GM18909 (cell line): ENCODE results near the gene HIKESHI.
"Not testable (repeated sequence)": the region's sequence is repeated elsewhere in the genome, so short reads cannot be mapped to it uniquely, and the experiment has no call there.

Source experiments
- ATAC-seq: cut with Tn5 transposase; IDR thresholded peaks from one replicate; pipeline ENCODE4 v1.9.1; 2021; ENCODE audit warnings: mild to moderate bottlenecking; ENCODE audit not compliant: unreplicated experiment, poor library complexity

Gene HIKESHI

DNA sequence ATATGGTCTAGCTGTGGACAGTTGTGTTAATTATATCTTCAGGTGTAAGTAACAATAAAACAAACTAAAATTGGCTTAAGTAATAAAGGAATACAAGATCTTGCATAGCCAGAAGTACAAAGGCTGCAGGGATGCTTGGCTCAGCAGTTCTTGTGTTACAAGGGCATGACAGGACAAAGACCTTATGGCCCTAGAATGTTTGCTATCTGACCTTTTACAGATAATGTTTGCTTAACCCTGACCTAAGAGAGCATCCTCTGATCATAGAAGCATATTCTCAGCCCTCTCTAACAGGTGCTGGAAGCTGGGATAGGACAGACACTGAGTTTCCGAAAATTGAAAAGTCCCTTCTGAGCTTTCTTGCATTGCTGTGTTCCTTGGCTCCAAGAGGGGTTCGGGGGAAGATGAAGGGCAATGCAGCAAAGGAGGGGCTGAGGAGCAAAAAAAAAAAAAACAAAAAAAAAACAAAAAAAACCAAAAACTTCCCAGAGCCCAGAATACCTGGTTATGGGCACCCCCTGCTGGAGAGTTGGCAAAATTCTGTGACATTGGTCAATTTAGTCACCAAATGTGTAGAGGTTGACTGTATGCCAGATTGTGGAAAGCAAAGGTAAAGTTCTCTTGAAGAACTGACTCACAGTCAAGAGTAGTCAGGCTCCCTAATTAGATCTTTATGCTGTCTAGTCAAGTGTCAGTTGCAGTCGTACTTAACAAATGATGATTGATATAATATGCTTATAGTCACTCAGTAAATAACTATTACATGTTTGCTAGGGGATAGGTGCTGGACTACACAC, 10.4 kb upstream of the HIKESHI start:
- peak; percentile 21 for ATAC-seq

DNA sequence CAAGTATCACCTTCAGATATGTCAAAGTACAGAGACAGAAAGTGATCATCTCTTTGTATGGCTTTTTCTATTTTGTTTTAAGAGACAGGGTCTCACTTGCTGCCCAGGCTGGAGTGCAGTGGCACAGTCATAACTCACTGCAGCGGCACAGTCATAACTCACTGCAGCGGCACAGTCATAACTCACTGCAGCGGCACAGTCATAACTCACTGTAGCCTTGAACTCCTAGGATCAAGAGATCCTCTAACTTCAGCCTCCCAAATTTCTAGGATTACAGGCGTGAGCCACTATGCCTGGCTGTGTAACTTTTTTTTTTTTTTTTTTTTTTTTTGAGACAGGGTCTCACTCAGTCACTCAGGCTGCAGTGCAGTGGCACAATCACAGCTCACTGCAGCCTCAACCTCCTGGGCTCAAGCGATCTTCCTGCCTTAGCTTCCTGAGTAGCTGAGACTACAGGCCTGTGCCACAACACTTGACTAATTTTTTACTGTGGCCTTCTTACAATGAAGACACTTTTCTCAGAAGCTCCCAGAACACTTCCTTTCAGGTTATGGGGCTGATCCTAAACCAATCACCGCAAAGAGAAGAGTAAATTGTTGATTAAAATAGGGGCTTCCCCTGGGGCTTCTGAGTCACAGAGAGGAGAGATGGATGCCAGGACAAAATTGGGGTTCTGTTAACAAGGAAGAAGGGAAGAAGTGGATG, 9.0 kb upstream of the HIKESHI start:
- ATAC-seq: peak; percentile 80

DNA sequence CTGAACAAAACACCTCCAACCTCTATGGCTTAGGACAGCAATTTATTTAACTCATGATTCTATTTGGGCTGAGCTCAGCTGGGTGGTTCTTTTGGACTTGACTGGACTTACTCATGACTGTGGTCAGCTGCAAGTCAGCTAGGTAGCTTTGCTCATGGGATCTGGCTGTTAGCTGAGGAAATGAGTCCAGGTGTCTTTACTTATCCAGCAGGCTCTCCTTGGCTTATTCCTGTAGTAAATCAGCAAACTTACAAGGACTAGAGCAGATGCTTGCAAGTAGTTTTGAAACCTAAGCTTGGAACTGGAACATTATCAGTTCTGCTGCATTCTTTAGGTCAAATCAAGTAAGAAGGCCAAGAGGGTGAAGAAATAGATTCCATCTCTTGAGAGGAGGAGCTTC, 8.0 kb upstream of the HIKESHI start:
- ATAC-seq: no peak

DNA sequence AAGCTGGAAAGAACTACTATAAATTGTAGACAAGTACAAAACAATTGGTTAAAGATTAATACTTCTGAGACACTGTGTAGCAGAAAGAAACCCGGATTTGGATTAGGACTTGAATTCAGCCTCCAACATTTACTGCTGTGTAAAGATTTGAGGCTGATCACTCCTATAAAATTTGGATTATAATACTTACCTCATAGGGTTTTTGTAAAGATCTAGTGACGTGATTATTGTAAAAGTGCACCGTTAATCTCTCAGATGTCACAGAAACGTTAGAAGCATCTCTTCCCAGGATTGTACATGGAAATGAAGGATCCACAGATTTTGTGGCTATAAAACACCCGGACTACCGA, 323 bp upstream of the HIKESHI start:
- ATAC-seq: peak; percentile 30

DNA sequence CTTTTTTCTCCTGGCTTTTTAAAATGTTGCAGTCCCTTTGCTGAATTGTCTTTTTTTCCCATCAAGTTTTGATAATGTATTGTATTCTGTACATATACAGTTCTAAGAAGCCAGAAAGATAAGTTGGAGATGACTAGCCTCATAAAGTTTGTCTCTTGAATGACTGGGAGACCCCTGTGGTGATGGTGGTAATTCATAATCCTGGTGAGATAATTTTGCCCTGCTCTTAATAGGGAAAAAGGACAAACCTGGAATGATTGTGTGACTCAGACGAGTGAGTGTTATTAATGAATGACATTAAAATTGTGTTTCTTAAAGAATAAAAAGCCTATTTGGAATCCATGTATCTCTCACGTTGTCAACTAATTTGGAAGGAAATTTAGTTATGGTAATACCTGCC, 1.2 kb downstream of the HIKESHI start:
- no peak for ATAC-seq

DNA sequence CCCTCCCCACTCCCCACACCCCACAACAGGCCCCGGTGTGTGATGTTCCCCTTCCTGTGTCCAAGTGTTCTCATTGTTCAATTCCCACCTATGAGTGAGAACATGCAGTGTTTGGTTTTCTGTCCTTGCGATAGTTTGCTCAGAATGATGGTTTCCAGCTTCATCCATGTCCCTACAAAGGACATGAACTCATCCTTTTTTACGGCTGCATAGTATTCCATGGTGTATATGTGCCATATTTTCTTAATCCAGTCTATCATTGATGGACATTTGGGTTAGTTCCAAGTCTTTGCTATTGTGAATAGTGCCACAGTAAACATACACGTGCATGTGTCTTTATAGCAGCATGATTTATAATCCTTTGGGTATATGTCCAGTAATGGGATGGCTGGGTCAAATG, 6.7 kb downstream of the HIKESHI start:
- not testable (repeated sequence) for ATAC-seq

DNA sequence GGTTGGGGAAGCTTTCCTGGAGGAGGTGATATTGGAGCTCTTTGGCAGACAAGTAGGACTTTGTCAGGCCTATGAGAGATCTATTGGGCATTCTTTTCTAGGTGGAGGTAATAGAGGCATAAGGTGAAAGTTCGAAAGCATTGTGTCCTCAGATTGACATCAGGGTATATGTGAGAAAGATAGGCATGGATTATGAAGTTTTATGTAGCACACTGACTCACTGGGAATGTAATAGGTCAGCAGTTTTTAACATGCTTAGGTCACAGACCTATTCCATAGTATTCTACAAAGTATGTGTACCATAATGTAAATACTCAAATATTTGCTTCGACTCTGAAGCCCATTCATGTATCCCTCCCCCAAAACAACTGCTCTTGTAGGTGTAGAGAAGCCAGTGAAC, 11.8 kb downstream of the HIKESHI start:
- ATAC-seq: no peak

DNA sequence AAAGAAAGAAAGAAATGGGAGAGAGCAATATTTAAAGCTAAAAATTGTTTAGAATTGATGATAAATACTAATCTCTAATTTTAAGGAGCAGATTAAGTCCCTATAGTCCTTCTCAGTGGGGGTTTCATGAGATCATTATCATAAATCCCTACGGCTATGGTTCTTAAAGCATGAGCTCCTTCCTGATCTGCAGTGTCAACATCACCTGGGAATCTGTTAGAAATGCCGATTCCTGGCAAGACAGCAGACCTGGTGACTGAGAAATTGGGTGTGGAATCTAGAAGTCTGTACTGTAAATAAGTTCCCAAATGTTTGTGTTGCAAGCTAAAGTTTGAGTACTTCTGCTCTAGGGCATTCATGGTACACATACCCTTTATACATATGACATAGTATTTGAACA, 12.6 kb downstream of the HIKESHI start:
- no peak for ATAC-seq

DNA sequence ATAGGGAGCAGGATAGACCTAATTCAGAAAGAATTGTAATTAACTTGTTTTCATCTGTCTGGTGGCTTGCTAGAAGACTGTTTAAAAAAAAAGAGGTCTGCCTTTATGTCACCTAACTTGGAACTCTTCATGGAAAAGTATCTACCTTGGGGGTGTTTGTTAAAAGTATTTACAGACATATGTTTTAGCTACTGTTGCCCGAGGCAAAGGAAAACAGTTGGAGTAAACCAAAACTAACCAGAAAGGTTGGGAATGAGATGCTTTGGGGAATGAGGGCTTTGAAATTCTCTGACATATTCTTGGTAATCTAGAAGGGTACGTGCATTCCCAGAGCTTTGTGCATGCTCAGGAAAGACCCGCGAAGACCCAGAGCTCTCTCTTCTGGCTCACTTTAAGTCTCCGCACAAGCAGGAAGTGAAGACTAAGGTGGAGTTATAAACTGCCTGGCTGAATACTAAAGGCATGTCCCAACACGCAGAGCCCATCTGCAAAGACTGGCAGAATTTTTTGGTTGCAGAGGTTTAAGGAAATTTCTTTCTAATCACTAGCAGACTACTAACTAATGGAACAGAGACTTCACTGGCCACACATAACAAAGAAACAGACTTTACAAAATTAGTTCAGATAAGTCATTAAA, 33.2 kb downstream of the HIKESHI start:
- no peak for ATAC-seq

DNA sequence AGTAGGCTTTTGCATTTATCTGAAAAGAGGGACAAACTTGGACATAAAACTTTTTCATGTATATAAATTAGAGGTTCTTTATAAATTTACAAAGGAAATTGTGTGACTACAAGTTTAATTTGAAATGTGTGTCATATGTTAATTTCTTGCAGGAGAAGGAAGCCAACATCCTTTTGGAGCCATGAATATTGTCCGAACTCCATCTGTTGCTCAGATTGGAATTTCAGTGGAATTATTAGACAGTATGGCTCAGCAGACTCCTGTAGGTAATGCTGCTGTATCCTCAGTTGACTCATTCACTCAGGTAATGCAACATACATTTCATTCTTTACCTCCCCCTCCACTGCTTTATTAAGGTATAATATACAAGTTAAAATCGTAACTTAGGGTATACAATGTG, 35.2 kb downstream of the HIKESHI start:
- no peak for ATAC-seq

DNA sequence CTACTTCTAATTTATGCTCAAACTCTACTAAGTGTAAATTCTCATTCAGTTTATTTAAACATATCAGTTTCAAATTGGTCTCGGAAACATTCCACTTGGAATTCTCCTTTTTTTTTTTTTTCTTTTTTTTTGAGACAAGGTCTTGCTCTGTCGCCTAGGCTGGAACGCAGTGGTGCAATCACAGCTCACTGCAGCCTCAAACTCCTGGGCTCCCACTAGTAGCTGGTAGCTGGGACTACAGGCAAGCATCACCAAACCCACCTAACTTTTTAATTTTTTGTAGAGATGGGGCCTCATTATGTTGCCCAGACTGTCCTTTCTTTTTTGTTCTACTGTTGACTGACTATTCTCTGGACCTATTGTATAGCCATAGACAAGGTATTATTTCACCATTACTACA, 39.3 kb downstream of the HIKESHI start:
- ATAC-seq: no peak

DNA sequence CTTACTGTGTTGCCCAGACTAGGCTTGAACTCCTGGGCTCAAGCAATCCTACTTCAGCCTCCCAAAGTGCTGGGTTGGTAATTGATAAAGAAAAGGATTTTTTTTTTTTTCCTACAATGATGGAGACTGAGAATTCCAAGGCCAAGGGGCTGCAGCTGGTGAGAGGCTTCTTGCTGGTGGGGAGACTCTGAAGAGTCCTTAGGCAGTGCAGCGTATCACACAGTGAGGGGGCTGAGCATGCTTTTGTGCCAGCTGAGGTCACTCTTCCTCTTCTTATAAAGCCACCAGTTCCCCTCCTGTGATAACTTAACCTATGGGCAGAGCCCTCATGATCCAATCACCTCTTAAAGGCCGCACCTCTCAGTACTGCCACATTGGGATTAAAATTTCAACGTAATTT, 44.5 kb downstream of the HIKESHI start:
- no peak for ATAC-seq

DNA sequence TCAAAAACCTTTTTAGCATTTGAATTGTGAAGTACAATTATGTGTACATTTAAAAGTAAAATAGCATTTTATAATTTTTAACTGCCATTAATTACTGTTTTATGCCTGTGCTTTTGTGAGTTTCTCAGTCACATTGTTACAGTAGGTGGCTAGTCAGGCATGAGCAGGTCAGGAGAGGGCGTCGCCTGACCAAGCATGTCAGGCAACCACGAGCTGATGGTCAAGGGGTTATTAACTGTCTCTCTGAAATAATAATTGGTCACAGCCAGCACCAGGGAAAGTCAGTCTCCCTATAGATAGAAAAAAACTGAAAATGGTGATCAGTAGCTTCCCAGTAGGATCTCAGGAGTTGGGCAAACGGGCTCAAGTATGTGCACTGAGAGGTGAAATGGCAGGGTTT, 53.2 kb downstream of the HIKESHI start:
- ATAC-seq: no peak

DNA sequence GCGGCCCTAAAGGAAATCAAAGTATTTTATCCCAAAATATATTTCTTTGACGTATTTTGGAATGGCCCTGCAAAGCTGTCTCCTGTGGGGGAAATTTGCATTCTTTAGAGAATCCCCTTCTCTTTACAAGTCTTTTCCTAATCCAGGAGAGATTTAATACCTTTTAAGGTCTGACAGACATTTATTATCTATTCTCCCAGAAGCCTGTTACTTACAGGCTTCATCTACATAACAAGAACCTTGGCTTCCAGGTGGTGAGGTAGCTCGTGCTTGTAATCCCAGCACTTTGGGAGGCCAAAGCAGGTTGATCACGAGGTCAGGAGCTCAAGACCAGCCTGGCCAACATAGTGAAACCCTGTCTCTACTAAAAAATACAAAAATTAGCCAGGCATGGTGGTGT, 55.4 kb downstream of the HIKESHI start:
- ATAC-seq: not testable (repeated sequence)

DNA sequence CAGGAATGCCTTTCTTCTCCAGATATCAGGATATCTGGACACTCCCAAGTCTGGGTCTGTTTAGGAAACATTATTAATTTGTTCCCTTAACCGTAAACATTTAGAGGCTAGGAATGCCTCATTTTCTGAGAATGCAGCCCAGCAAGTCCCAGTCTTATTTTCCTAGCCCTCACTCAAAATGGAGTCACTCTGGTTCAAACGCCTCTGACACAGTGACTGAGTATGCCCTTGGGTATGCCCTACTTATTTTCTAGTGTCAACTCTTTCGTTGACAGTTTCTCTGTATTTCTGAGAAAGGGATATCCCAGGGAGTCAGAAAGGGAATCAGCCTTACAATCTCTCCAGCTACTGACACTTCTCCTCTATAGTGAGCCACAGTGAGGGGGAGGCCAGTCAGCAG, 56.7 kb downstream of the HIKESHI start:
- no peak for ATAC-seq

DNA sequence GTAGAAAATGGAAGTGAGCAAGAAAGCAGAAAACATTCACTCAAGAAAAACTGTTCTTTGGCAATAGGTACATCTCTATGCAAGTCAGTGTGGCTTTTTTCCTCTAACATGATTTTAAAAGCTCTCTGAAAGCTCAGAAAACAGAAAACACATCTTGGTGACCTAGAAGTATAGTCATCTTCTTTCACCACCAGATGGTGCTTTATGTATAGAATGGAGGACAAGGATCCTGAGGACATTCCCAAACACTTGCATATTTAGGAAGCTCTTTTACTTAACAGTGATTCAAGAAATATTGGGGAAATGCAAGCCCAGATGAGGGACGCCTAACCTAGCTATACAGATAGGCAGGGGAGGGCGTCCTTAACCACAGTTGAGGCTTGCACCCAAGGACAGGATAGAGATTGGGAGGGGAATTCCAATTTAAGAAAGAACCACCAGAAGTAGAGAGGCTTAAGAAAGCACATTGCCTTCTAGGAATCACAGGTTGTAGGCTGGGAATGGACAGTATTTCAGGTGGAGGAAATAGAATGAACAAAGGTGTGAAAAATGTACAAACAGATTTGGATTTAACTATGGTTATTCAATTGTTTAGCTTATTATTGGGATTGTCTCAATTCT, 58.8 kb downstream of the HIKESHI start:
- no peak for ATAC-seq

DNA sequence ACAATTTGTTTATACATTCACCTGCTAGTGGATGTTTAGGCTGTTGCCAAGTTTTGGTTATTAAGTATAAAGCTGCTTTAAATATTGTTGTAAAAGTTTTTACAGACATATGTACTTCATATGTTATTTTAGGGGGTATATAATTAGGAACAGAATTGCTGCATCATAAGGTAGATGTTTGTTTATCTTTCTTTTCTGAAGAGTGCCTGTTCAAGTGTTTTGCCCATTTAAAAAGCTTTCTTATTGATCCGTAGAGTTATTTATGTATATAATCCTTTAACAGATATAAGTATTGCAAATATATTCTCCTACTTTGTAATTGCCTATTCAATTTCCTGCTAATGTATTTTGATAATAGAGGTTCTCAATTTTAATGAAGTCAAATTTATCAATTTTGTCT, 61.4 kb downstream of the HIKESHI start:
- ATAC-seq: no peak

DNA sequence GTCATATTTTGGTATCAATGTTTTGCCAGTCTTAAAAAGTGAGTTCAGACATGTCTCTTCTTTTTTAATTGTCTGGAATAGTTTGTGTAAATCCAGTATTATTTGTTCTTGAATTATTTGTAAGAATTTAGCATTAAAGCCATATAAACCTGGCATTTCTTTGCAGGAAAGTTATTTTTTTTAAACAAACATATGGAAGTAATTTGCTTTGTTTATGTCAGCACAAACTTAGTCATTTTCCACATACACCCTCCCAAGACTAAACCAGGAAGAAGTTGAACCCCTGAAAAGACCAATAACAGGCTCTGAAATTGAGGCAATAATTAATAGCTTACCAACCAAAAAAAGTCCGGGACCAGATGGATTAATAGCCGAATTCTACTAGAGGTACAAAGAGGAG, 63.5 kb downstream of the HIKESHI start:
- ATAC-seq: no peak

DNA sequence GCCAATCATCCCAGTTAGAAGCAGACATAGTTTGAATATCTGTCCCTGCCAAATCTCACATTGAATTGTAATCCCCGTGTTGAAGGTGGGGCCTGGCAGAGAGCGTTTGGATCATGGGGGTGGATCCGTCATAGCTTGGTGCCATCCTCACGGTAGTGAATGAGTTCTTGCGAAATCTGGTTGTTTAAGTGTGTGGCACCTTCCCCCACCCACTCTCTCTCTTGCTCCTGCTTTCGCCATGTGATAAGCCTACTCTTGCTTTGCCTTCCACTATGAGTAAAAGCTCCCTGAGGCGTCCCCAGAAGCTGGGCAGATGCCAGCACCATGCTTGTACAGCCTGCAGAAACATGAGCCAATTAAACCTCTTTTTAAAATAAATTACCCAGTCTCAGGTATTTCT, 67.6 kb downstream of the HIKESHI start:
- ATAC-seq: no peak

DNA sequence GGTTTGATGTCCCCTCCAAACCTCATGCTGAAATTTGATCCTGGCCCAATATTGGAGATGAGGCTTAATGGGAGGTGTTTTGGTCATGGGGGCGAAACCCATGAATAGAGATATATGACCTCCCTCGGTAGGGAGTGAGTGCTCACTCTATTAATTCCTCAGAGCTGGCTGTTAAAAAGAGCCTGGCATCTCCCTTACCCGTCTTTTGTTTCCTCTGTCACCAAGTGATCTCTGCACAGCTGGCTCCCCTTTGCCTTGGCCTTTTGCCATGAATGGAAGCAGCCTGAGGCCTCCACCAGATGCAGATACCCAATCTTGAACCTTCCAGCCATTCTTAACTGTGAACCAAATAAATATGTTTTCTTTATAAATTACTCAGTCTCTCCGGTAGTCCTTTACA, 68.1 kb downstream of the HIKESHI start:
- no peak for ATAC-seq

DNA sequence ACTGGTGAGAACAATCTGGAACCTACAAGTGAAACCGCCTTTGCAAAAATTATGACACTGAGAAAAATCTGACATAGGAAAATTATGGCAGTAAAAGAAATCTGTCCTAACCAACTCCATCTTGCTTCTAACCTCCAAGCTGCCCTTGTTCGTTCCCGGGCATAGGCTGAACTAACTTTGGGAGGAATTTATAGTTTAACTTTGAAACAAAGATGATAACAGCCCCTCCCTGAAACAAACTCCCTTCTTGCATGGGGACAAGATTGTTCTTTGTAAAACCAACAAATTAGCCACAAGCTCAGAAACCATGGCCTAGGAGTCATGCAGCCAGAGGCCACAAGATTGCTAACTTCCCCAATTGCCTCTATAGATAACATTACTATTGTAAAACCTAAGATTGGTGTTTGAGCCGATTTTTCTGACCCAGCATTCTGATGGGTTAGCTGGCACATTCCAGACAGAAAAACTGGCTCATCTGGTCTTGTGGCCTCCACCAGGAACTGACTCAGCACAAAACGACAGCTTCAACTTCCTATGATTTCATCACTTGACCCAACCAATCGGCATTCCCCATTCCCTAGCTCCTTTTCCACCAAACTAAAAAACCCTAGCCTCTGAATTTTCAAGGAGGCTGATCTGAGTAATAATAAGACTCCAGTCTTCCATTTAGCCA, 69.0 kb downstream of the HIKESHI start:
- no peak for ATAC-seq
